Measurements from ENCODE around the gene C18orf32. TPM values are rescaled to one million over a fixed set of nuclear protein-coding genes. Genes with fewer than 3 reads are reported as not detected.

Gene C18orf32
- total RNA-seq, 1 experiment from 2014 or later = 24.4 TPM

DNA sequence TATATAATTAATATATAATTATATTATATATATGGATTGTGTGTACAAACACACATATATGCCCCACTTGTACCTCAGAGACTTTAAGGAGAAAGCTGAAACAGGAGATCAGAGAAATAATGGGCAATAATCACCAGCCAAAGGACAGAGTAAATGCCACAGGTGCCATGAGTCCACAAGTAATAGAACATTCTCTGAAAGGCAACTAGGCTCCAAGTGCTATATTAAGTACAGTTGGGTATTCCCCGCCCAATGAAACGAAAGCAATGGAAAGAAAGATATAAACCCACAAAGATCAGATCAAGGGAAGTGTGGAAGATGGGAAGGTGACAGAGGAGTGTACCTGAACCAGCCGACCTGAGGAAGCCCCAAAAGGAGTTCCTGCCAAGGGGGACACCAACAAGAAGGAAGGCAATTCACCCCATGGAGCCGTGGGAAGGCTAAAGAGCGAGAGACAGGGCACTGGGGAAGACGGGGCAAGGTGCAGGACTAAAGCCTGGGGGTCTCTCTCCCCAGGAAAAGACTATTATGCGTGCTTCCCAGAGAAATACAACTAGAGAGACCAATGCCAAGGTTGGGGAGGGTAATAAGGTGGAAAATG, 45.6 kb downstream of the C18orf32 start:
- Histone ChIP-seq H2BK120ac (ENCODE audit: low read depth, low read length, poor library complexity, severe bottlenecking) (no peak overlapping the region), H3K4me1 (ENCODE audit: insufficient read depth, low read length) (no peaks in the 10 kb centered on the region), H2BK12ac (ENCODE audit: insufficient read length, low read depth, low read length) (no peak overlapping the region), H2AK5ac (ENCODE audit: insufficient read length, low read length) (no peak overlapping the region), H3K4ac (ENCODE audit: low read depth, low read length) (no peak overlapping the region), H3K27ac (ENCODE audit: insufficient read length, low read depth, low read length) (no peak overlapping the region), H4K91ac (ENCODE audit: insufficient read length, low read depth, low read length) (no peak overlapping the region), H3K56ac (ENCODE audit: insufficient read length, low read depth, low read length) (no peak overlapping the region), H3K79me2 (ENCODE audit: insufficient read depth, low read length) (no peaks in the 10 kb centered on the region), H3K23me2 (ENCODE audit: insufficient read length, low read depth, low read length, poor library complexity, severe bottlenecking) (no peaks in the 10 kb centered on the region), H4K8ac (replicated peaks; ENCODE audit: insufficient read length, low read depth, low read length) (no peak overlapping the region), H3K14ac (ENCODE audit: insufficient read depth, low read length) (no peak overlapping the region), H2BK15ac (ENCODE audit: low read depth, low read length) (no peak overlapping the region), H3K18ac (ENCODE audit: insufficient read length, low read depth, low read length) (no peak overlapping the region), H3K27me3 (ENCODE audit: insufficient read depth, low read length) (no peaks in the 10 kb centered on the region), H4K20me1 (ENCODE audit: control insufficient read depth, insufficient read depth, insufficient read length) (no peaks in the 10 kb centered on the region), H3K79me1 (ENCODE audit: insufficient read depth, low read depth, low read length, poor library complexity, severe bottlenecking) (no peaks in the 10 kb centered on the region), H3K9ac (ENCODE audit: extremely low read depth, insufficient read length, low read length) (no peak overlapping the region), H3K9me3 (ENCODE audit: control insufficient read depth, low read depth, low read length) (no peaks in the 10 kb centered on the region), H2BK5ac (ENCODE audit: insufficient read length, low read length) (no peak overlapping the region), H2AFZ (ENCODE audit: low read length) (no peak overlapping the region), H2BK20ac (ENCODE audit: low read depth, low read length, poor library complexity, severe bottlenecking) (no peak overlapping the region), H3K23ac (ENCODE audit: insufficient read length, low read depth, low read length) (no peak overlapping the region), H4K5ac (ENCODE audit: insufficient read length, low read depth, low read length) (no peak overlapping the region), H3K4me2 (ENCODE audit: insufficient read depth, insufficient read length, low read length) (no peak overlapping the region), H3T11ph (ENCODE audit: low read length) (no peak overlapping the region)
- no peak for DNase-seq
- Mint-ChIP-seq H3K27ac (peak overlapping the region in 1 of 3 experiments; percentile 64; a peak in 3 of 7 replicates), H3K36me3 (ENCODE audit: insufficient read depth in 1 of 3, low read depth in 3 of 3) (peaks cover 0 to 1% (median 0%) of the 10 kb centered on the region in 3 experiments; a peak in 2 of 7 replicates), H3K27me3 (ENCODE audit: low read depth) (no peaks in the 10 kb centered on the region), H3K4me1 (no peaks in the 10 kb centered on the region), H3K9me3 (no peaks in the 10 kb centered on the region; a peak in 1 of 5 replicates), H3K4me3 (no peak overlapping the region)
- WGBS (ENCODE audit: extremely low coverage, insufficient read length, low lambda C conversion rate) = no CpG with 5 or more reads among the region's 7 CpGs
- TF ChIP-seq, protein P1, sequence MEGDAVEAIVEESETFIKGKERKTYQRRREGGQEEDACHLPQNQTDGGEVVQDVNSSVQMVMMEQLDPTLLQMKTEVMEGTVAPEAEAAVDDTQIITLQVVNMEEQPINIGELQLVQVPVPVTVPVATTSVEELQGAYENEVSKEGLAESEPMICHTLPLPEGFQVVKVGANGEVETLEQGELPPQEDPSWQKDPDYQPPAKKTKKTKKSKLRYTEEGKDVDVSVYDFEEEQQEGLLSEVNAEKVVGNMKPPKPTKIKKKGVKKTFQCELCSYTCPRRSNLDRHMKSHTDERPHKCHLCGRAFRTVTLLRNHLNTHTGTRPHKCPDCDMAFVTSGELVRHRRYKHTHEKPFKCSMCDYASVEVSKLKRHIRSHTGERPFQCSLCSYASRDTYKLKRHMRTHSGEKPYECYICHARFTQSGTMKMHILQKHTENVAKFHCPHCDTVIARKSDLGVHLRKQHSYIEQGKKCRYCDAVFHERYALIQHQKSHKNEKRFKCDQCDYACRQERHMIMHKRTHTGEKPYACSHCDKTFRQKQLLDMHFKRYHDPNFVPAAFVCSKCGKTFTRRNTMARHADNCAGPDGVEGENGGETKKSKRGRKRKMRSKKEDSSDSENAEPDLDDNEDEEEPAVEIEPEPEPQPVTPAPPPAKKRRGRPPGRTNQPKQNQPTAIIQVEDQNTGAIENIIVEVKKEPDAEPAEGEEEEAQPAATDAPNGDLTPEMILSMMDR (conservative IDR thresholded peaks at IDR 0.05) = no peak

Measured in H9 (cell line).